Loucy (cell line): Measurements from ENCODE around the gene ELL2.

Experiments
- EZH2phosphoT487 ChIP-seq: fragments of 200-600 bp; IDR thresholded peaks from 2 replicates; pipeline ENCODE4 v1.6.1; 2018; ENCODE audit warnings: antibody characterized with exemption, mild to moderate bottlenecking, moderate library complexity, borderline replicate concordance
- TF ChIP-seq, protein P1 (sequence below): fragments of 200-600 bp; sonication (generic); conservative IDR thresholded peaks from 2 replicates; pipeline ENCODE4 v1.5.1; 2014; ENCODE audit warnings: mild to moderate bottlenecking, antibody characterized with exemption, low read length

DNA sequence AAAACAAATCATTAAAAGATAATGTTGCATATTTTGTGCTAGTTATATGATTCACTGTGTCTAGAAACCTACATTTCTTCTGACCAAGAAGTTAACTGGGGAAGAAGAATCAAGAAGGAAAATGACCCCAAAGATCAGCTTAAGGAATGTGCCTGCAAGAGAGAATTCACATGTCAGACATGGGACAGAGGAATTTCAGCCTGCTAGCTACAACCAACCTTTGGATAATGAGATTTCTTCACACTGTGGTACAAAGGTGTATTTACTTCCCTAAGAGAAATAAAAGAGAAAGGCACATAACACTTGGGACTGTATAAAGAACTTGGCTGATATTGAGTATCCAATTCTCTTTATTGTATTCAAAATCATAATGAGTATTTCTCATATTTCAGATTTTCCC is 39.6 kb upstream of the ELL2 start:
- TF ChIP-seq, protein P1, sequence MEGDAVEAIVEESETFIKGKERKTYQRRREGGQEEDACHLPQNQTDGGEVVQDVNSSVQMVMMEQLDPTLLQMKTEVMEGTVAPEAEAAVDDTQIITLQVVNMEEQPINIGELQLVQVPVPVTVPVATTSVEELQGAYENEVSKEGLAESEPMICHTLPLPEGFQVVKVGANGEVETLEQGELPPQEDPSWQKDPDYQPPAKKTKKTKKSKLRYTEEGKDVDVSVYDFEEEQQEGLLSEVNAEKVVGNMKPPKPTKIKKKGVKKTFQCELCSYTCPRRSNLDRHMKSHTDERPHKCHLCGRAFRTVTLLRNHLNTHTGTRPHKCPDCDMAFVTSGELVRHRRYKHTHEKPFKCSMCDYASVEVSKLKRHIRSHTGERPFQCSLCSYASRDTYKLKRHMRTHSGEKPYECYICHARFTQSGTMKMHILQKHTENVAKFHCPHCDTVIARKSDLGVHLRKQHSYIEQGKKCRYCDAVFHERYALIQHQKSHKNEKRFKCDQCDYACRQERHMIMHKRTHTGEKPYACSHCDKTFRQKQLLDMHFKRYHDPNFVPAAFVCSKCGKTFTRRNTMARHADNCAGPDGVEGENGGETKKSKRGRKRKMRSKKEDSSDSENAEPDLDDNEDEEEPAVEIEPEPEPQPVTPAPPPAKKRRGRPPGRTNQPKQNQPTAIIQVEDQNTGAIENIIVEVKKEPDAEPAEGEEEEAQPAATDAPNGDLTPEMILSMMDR = no peak
- TF ChIP-seq EZH2phosphoT487 = no peak
